GM18858 (cell line): ENCODE results near the gene ROMO1.
"Not testable (repeated sequence)": the region's sequence is repeated elsewhere in the genome, so short reads cannot be mapped to it uniquely, and the experiment has no call there.

Source experiments
- ATAC-seq: cut with Tn5 transposase; IDR thresholded peaks from one replicate; pipeline ENCODE4 v1.9.1; 2021; ENCODE audit not compliant: unreplicated experiment

ROMO1 gene

GRCh38 chr20:35680452-35681183, 18.6 kb upstream of the ROMO1 start:
- ATAC-seq = no peak

DNA sequence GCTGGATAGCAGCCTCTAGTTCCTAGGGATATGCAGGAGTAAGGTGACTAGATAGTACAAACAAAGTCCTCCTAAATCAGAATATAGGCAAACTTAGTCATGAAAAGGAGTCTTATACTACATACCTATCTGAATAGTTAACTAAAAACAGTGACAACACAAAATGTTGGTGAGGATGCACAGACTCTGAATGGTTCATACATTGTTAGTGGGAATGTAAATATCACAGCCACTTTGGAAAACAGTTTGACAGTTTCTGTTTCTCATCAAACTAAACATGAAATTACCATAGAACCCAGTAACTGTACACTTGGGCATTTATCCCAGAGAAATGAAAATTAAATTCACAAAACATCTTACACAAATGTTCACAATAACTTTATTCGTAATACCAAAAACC, 17.2 kb upstream of the ROMO1 start:
- ATAC-seq = no peak

DNA sequence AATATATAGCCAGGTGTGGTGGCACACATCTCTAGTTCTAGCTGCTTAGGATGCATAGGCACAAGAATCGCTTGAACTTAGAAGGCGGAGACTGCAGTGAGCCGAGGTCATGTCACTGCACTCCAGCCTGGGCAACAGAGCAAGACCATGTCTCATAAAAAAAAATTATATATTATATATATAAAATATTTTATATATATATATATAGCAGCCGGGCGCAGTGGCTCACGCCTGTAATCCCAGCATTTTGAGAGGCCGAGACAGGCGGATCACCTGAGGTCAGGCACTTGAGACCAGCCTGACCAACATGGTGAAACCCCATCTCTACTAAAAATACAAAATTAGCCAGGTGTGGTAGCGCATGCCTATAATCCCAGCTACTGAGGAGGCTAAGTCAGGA, 13.8 kb upstream of the ROMO1 start:
- not testable (repeated sequence) for ATAC-seq

DNA sequence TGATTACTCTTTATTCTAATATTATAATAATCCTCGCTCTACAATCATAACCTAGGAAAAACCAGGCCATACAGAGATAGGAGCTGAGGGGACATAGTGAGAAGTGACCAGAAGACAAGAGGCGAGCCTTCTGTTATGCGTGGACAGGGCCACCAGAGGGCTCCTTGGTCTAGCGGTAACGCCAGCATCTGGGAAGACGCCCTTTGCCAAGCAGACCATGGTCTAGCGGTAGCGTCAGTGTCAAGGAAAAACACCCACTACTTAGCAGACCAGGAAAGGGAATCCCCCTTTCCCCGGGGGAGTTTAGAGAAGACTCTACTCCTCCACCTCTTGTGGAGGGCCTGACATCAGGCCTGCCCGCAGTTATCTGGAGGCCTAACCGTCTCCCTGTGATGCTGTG, 12.3 kb upstream of the ROMO1 start:
- not testable (repeated sequence) for ATAC-seq

DNA sequence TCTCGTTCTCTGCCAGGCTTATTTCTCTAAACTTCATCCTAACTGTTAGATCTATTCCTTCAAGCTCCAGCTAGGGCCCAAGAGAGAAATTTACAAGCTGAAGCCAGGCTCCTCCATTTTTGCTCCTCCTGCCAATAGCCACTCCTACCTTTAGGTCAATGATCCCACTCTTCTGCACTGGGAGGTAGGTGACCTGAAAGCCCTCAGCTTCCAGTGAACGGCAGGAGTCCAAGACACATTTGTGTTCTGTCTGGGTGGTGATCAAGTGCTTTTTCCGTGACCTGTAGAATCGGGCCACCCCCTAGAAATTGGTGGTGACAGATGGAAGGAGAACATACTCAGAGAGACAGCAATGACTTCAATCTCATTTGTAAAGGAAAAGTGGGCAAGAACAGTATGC, 8.9 kb upstream of the ROMO1 start:
- ATAC-seq = no peak

- no peak for ATAC-seq
Measured at GRCh38 chr20:35695245-35695749, 3.9 kb upstream of the ROMO1 start.

DNA sequence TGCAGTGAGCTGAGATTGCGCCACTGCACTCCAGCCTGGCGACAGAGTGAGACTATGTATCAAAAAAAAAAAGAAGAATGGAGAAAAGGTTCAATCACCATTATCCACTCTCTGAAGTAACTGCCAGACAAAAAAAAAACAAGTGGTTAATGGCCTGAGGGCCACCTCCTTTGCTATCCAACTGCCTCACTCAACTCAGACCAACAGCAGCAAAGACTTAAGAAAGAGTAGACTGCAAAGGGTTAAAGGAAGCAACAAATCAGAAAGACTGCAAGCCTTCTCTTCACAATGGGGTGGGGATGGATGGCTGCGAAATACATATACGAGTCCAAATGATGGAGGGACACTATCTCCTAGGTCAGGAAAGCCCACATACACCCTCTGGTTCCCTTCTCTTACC, 3.2 kb upstream of the ROMO1 start:
- no peak for ATAC-seq

GRCh38 chr20:35697696-35698297, 1.4 kb upstream of the ROMO1 start:
- no peak for ATAC-seq

- ATAC-seq = no peak
Measured at GRCh38 chr20:35698298-35699126, 693 bp upstream of the ROMO1 start.

- no peak for ATAC-seq
Measured at GRCh38 chr20:35699957-35700624, 886 bp downstream of the ROMO1 start.

- ATAC-seq = no peak
Measured at GRCh38 chr20:35700625-35701148, 1.5 kb downstream of the ROMO1 start.

GRCh38 chr20:35702051-35702823, 3.0 kb downstream of the ROMO1 start:
- ATAC-seq = no peak

DNA sequence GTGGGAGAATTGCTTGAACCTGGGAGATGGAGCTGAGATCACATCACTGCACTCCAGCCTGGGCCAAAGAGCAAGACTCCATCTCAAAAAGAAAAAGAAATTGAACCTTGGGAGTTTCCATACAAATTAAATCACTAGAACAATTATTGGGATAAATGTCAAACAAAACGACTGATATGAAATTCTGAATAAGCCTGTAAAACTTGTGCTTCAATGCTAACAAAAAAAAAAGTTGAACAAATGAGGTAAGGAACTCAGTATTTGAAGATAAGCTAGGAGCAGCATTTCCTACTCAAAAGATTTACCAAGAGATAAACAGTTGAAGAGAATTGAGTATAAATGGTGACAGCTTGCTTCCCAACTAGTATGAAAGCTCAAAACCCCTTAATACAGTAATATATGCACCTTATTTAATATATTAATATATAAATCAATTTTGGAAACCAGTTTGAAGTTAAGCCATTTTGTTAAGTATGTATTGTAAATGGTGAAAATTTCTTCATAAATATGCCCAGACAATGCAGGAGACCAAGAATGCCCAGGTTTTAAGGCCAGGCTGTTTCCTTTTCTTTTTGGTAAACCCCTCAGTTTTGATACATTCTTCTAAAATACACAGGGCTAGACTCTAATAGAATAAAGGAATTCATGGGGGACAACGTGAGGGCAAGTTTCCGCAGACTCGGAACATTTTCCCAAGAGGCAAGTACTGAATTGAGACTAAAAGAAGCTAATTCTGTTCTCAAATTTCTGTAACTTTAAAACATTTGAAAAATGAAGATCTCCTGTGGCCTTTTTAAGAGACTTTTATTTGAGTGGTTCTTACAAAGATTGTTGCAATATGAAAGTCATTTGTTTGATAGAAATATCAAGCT, 3.9 kb downstream of the ROMO1 start:
- no peak for ATAC-seq

GRCh38 chr20:35704514-35705261, 5.5 kb downstream of the ROMO1 start:
- ATAC-seq = no peak

DNA sequence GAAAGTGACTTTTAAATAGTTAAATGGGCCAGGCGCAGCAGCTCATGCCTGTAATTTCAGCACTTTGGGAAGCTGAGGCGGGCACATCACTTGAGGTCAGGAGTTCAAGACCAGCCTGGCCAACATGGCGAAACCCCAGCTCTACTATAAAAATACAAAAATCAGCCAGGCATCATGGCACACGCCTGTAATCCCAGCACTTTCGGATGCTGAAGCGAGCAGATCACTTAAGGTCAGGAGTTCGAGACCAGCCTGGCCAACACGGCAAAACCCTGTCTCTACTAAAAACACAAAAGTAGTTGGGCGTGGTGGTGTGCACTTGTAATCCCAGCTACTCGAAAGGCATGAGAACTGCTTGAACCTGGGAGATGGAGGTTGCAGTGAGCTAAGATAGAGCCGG, 6.7 kb downstream of the ROMO1 start:
- ATAC-seq = not testable (repeated sequence)

DNA sequence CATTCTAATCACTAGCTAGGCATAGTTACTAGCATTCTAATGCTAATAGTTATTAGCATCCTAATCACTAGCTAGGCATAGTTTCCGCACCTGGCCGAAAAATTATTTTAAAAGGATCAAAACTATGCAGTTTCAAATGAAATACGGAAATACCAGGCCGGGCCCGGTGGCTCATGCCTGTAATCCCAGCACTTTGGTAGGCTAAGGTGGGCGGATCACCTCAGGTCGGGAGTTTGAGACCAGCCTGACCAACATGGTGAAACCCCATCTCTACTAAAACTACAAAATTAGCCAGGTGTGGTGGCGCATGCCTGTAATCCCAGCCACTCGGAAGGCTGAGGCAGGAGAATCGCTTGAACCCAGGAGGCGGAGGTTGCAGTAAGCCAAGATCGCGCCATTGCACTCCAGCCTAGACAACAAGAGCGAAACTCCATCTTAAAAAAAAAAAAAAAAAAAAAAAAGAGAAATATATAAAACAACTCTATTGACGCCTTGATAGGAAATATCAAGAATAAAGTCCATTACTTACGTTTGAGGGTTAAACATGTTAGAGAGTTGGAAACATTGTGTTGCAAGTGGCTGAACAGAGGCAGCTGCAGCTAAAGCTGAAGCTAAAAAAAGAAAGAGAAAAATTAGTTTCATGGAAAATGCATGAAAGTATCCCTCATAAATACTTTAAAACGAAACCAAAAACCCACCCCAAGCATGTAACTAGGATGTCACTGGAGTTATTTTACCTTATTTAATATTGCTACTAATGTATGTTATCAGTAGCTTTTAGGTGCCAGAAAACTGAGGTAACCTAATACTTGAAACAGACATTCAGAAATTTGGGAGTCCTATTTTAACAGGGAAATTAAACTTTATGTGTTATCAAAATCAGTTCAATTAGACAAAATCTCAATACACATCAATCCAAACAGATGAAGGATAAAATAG, 7.7 kb downstream of the ROMO1 start:
- not testable (repeated sequence) for ATAC-seq

- ATAC-seq = no peak
Measured at GRCh38 chr20:35708502-35708901, 9.3 kb downstream of the ROMO1 start.
